H1 (cell line): Measurements from ENCODE around the gene BAAT. TPM values are rescaled to one million over a fixed set of nuclear protein-coding genes. Genes with fewer than 3 reads are reported as not detected.

Source experiments
- CTCF ChIA-PET: fragments of 300-600 bp; sonication (Branson Sonifier 250); formaldehyde crosslinking; loops from one replicate; lab custom pipeline; 2021; ENCODE audit not compliant: partially characterized antibody; lab: Charles Lee
- POLR2A ChIA-PET: fragments of 300-600 bp; sonication (Branson Sonifier 250); formaldehyde crosslinking; loops from one replicate; lab custom pipeline; 2021; ENCODE audit warnings: inconsistent platforms; ENCODE audit not compliant: partially characterized antibody; lab: Charles Lee
- DNase-seq, 2 experiments: peaks; one replicate each; pipeline versions ENCODE4 v3.0.0 to v3.0.0-alpha.2; 2010 to 2022; ENCODE audit warnings: low spot score in 2 of 2, low read depth in 1 of 2, mixed read lengths in 1 of 2
- FAIRE-seq: peaks from 2 replicates; lab custom pipeline; 2011; peaks lifted over from hg19 to GRCh38; lab: Jason Lieb, UNC
- H2AFZ ChIP-seq: 2 replicates; pipeline ENCODE4 v1.8.1; 2012; ENCODE audit warnings: low read length, inconsistent platforms
- H2AK5ac ChIP-seq: 2 replicates; pipeline ENCODE4 v1.6.1; 2013; ENCODE audit warnings: low read depth, low read length
- H2BK120ac ChIP-seq: replicated peaks from 2 replicates; pipeline ENCODE3; 2013; ENCODE audit warnings: low read depth, low read length, inconsistent platforms
- H2BK12ac ChIP-seq: 2 replicates; pipeline ENCODE4 v1.6.1; 2013; ENCODE audit warnings: low read depth, low read length
- H2BK15ac ChIP-seq: 2 replicates; pipeline ENCODE4 v1.6.1; 2013; ENCODE audit warnings: low read length
- H2BK20ac ChIP-seq: 2 replicates; pipeline ENCODE4 v1.6.1; 2013; ENCODE audit warnings: low read length
- H2BK5ac ChIP-seq: 2 replicates; pipeline ENCODE4 v1.6.1; 2013; ENCODE audit warnings: low read depth, low read length
- H3K14ac ChIP-seq: 2 replicates; pipeline ENCODE4 v1.6.1; 2013; ENCODE audit warnings: inconsistent platforms; ENCODE audit not compliant: insufficient read length
- H3K18ac ChIP-seq: 2 replicates; pipeline ENCODE4 v1.6.1; 2013; ENCODE audit warnings: low read length; ENCODE audit errors: extremely low read depth
- H3K23ac ChIP-seq: 2 replicates; pipeline ENCODE4 v1.6.1; 2013; ENCODE audit warnings: inconsistent platforms; ENCODE audit not compliant: insufficient read length
- H3K23me2 ChIP-seq: 2 replicates; pipeline ENCODE4 v1.6.1; 2013; ENCODE audit warnings: low read depth, low read length
- H3K27ac ChIP-seq: 2 replicates; pipeline ENCODE4 v1.6.1; 2011; ENCODE audit warnings: low read depth, low read length, inconsistent platforms
- H3K27me3 ChIP-seq, 4 experiments: replicated peaks in 1 of 4; 1 replicate in 1 of 4; 2 replicates in 3 of 4; pipeline versions ENCODE4 v1.6.1 to v1.8.1; 2011 to 2013; ENCODE audit warnings: low read length in 3 of 4, mild to moderate bottlenecking in 3 of 4, inconsistent platforms in 2 of 4, mixed read lengths in 2 of 4, moderate library complexity in 1 of 4; ENCODE audit not compliant: control insufficient read depth in 3 of 4, insufficient read depth in 3 of 4; ENCODE audit errors: extremely low read depth in 1 of 4
- H3K36me3 ChIP-seq, 4 experiments: 2 replicates each; pipeline versions ENCODE4 v1.6.1 to v1.8.1; 2011 to 2013; ENCODE audit warnings: mild to moderate bottlenecking in 4 of 4, low read length in 3 of 4, moderate library complexity in 2 of 4, control low read depth in 1 of 4, inconsistent platforms in 1 of 4; ENCODE audit not compliant: insufficient read depth in 4 of 4, control insufficient read depth in 2 of 4
- H3K4ac ChIP-seq: replicated peaks from 2 replicates; pipeline ENCODE3; 2013; ENCODE audit warnings: low read length, low read depth, mixed read lengths, inconsistent platforms; ENCODE audit not compliant: insufficient read length
- H3K4me1 ChIP-seq, 4 experiments: replicated peaks in 1 of 4; 1 replicate in 1 of 4; 2 replicates in 3 of 4; pipeline versions ENCODE4 v1.6.1 to v1.8.1; 2011 to 2013; ENCODE audit warnings: low read length in 3 of 4, inconsistent platforms in 2 of 4, mixed read lengths in 1 of 4; ENCODE audit not compliant: insufficient read depth in 4 of 4, control insufficient read depth in 3 of 4
- H3K4me2 ChIP-seq, 2 experiments: 2 replicates each; pipeline versions ENCODE4 v1.6.1 to v1.8.1; 2011 to 2013; ENCODE audit warnings: low read depth in 2 of 2, low read length in 2 of 2, control low read depth in 1 of 2, inconsistent platforms in 1 of 2, mild to moderate bottlenecking in 1 of 2; ENCODE audit not compliant: insufficient read depth in 1 of 2
- H3K4me3 ChIP-seq, 4 experiments: fragments of 200-600, 300-600 bp in 1 of 4; sonication (generic), shearing (Covaris generic), sonication (Bioruptor Twin) in 1 of 4; 2 replicates each; pipeline versions ENCODE4 v1.5.1 to v1.8.1; 2011 to 2016; ENCODE audit warnings: low read length in 4 of 4, low read depth in 3 of 4, control low read depth in 2 of 4, inconsistent platforms in 2 of 4, mild to moderate bottlenecking in 2 of 4, mixed read lengths in 1 of 4, moderate library complexity in 1 of 4; ENCODE audit not compliant: insufficient read depth in 2 of 4; ENCODE audit errors: extremely low read depth in 1 of 4
- H3K56ac ChIP-seq: replicated peaks from 2 replicates; pipeline ENCODE3; 2013; ENCODE audit warnings: low read depth, mild to moderate bottlenecking, mixed read lengths, low read length, inconsistent platforms; ENCODE audit not compliant: insufficient read length
- H3K79me1 ChIP-seq: 2 replicates; pipeline ENCODE4 v1.6.1; 2013; ENCODE audit warnings: low read depth, low read length, control low read depth
- H3K79me2 ChIP-seq, 2 experiments: 2 replicates each; pipeline versions ENCODE4 v1.6.1 to v1.8.1; 2012 to 2013; ENCODE audit warnings: low read length in 2 of 2, mild to moderate bottlenecking in 2 of 2, inconsistent platforms in 1 of 2; ENCODE audit not compliant: insufficient read depth in 2 of 2, control insufficient read depth in 1 of 2
- H3K9ac ChIP-seq, 4 experiments: replicated peaks in 1 of 4; 1 replicate in 1 of 4; 2 replicates in 3 of 4; pipeline versions ENCODE4 v1.6.1 to v1.8.1; 2011 to 2013; ENCODE audit warnings: low read depth in 3 of 4, low read length in 3 of 4, control low read depth in 2 of 4, mild to moderate bottlenecking in 2 of 4, moderate library complexity in 2 of 4, inconsistent platforms in 1 of 4; ENCODE audit errors: extremely low read depth in 1 of 4
- H3K9me3 ChIP-seq, 2 experiments: 2 replicates each; pipeline versions ENCODE4 v1.6.1 to v1.8.1; 2012 to 2013; ENCODE audit warnings: mild to moderate bottlenecking in 2 of 2, moderate library complexity in 2 of 2, control low read depth in 1 of 2, inconsistent platforms in 1 of 2, low read depth in 1 of 2, low read length in 1 of 2, mixed read lengths in 1 of 2; ENCODE audit not compliant: insufficient read depth in 2 of 2
- H4K20me1 ChIP-seq, 2 experiments: replicated peaks in 1 of 2; 2 replicates each; pipeline versions ENCODE3 to v1.8.1; 2011 to 2013; ENCODE audit warnings: inconsistent platforms in 2 of 2, low read length in 2 of 2, mild to moderate bottlenecking in 1 of 2; ENCODE audit not compliant: insufficient read depth in 2 of 2, control insufficient read depth in 1 of 2
- H4K5ac ChIP-seq: 2 replicates; pipeline ENCODE4 v1.6.1; 2013; ENCODE audit warnings: low read length, low read depth, mixed read lengths, inconsistent platforms; ENCODE audit not compliant: insufficient read length
- H4K8ac ChIP-seq: 2 replicates; pipeline ENCODE4 v1.8.0; 2013; ENCODE audit warnings: mild to moderate bottlenecking, moderate library complexity, low read length, inconsistent platforms; ENCODE audit not compliant: insufficient read depth; ENCODE audit errors: extremely low read depth
- H4K91ac ChIP-seq: replicated peaks from 2 replicates; pipeline ENCODE3; 2013; ENCODE audit warnings: low read length, mixed read lengths, inconsistent platforms; ENCODE audit not compliant: insufficient read length
- ASH2L ChIP-seq: fragments of 200-600, 300-600 bp; sonication (generic); IDR thresholded peaks from one replicate; pipeline ENCODE4 v1.7.1; 2017; ENCODE audit warnings: low read length
- BCL11A ChIP-seq, 2 experiments: IDR thresholded peaks; one replicate each; pipeline ENCODE4 v1.6.1; 2011; ENCODE audit warnings: low read depth in 2 of 2, low read length in 2 of 2, mild to moderate bottlenecking in 2 of 2
- CHD2 ChIP-seq: IDR thresholded peaks from 2 replicates; pipeline ENCODE4 v1.6.1; 2012; ENCODE audit warnings: low read length, improper control_type of control experiment
- GABPA ChIP-seq: IDR thresholded peaks from 2 replicates; pipeline ENCODE4 v1.6.1; 2011; ENCODE audit warnings: mild to moderate bottlenecking, low read length, moderate library complexity, borderline replicate concordance; ENCODE audit not compliant: insufficient read depth
- JUN ChIP-seq: IDR thresholded peaks from 2 replicates; pipeline ENCODE4 v1.6.1; 2011; ENCODE audit warnings: low read depth, mild to moderate bottlenecking, improper control_type of control experiment, low read length
- KDM1A ChIP-seq: fragments of 200-600, 300-600 bp; sonication (generic); IDR thresholded peaks from 2 replicates; pipeline ENCODE4 v1.7.1; 2016; ENCODE audit warnings: mild to moderate bottlenecking, low read length, borderline replicate concordance
- POU5F1 ChIP-seq: IDR thresholded peaks from 2 replicates; pipeline ENCODE4 v1.6.1; 2011; ENCODE audit warnings: low read depth, mild to moderate bottlenecking, low read length, moderate library complexity
- RFX5 ChIP-seq: IDR thresholded peaks from 2 replicates; pipeline ENCODE4 v1.6.1; 2011; ENCODE audit warnings: low read depth, low read length, improper control_type of control experiment, borderline replicate concordance
- RNF2 ChIP-seq: fragments of 200-900, 300-1000 bp; sonication (generic); IDR thresholded peaks from 2 replicates; pipeline ENCODE4 v1.7.1; 2016; ENCODE audit warnings: borderline replicate concordance, low read depth, mild to moderate bottlenecking, antibody characterized with exemption, low read length; ENCODE audit not compliant: poor library complexity, severe bottlenecking; ENCODE audit errors: missing control alignments
- RXRA ChIP-seq: IDR thresholded peaks from 2 replicates; pipeline ENCODE4 v1.6.1; 2011; ENCODE audit warnings: low read depth, mild to moderate bottlenecking, low read length, moderate library complexity; ENCODE audit not compliant: insufficient read depth
- SAP30 ChIP-seq: fragments of 300-600 bp; sonication (generic); IDR thresholded peaks from 2 replicates; pipeline ENCODE4 v1.7.1; 2012; ENCODE audit warnings: low read length, moderate library complexity, mild to moderate bottlenecking, inconsistent platforms; ENCODE audit not compliant: insufficient read depth, insufficient replicate concordance
- SUZ12 ChIP-seq: fragments of 200-600 bp; sonication (generic); IDR thresholded peaks from 2 replicates; pipeline ENCODE4 v1.6.1; 2012; ENCODE audit warnings: mild to moderate bottlenecking, inconsistent platforms, low read length, moderate library complexity, mixed read lengths
- WGBS, 2 experiments: shearing (Covaris generic) in 1 of 2; methylation state at CpG; one replicate each; pipeline versions ENCODE4 v1.1.6 to v1.1.7; 2013 to 2015; ENCODE audit warnings: low lambda C conversion rate in 2 of 2, mixed read lengths in 2 of 2, inconsistent platforms in 1 of 2, low coverage in 1 of 2, missing lambda C conversion rate in 1 of 2; ENCODE audit not compliant: insufficient replicate concordance in 2 of 2, insufficient coverage in 1 of 2, insufficient read length in 1 of 2; ENCODE audit errors: extremely low coverage in 1 of 2, missing lambda C conversion rate in 1 of 2; 5-methylcytosine and 5-hydroxymethylcytosine counted together
- polyA plus RNA-seq, 7 experiments: library from polyadenylated mRNA; depleted of rRNA in 3 of 7; stranded (reverse) in 5 of 7; unstranded in 2 of 7; fragments of >200 nt in 5 of 7; fragments of 200-250 nt in 2 of 7; gene quantifications; 1 replicate in 5 of 7; 2 replicates in 1 of 7; 4 replicates in 1 of 7; pipeline versions ENCODE4 v1.2.1 to v1.2.3, GENCODE V29; 2011 to 2013; ENCODE audit warnings: missing spikeins in 2 of 7, mixed read lengths in 2 of 7
- total RNA-seq: library from RNA; stranded (reverse); fragmentation: NEBNext Ultra II Directional; extraction: Animal tissue kit (Norgen Biotek cat#: 25700); gene quantifications from 2 replicates; pipeline ENCODE4 v1.2.1, GENCODE V29; 2021

Gene BAAT
- total and polyA plus RNA-seq, 2 of the 8 experiments (the other 6 are each of a cell fraction or from before 2014, with no cell fraction given), result 0.09 to 0.17 TPM

GRCh38 chr9:101354765-101355708 is 29.8 kb downstream of the BAAT start:
- 86% methylated on average over 7 of the region's 7 CpGs; no CpG with 5 or more reads in 1 of the 2 experiments for WGBS, 2 experiments
- Histone ChIP-seq H3K9me3 (no peaks in the 10 kb centered on the region), H2BK12ac (no peak overlapping the region), H3K14ac (peak overlapping the region; percentile 61), H2AK5ac (no peak overlapping the region), H3K4me1 (no peaks in the 10 kb centered on the region), H3K27ac (no peak overlapping the region), H3K36me3 (no peaks in the 10 kb centered on the region), H3K23ac (no peak overlapping the region), H3K18ac (no peak overlapping the region), H3K27me3 (no peaks in the 10 kb centered on the region), H4K8ac (no peak overlapping the region), H3K79me2 (no peaks in the 10 kb centered on the region), H2BK120ac (no peak overlapping the region), H3K56ac (no peak overlapping the region), H3K79me1 (no peaks in the 10 kb centered on the region), H2BK20ac (no peak overlapping the region), H2BK15ac (no peak overlapping the region), H3K4me2 (no peak overlapping the region), H3K4ac (no peak overlapping the region), H3K4me3 (no peak overlapping the region), H4K91ac (no peak overlapping the region), H4K20me1 (no peaks in the 10 kb centered on the region), H3K9ac (no peak overlapping the region), H3K23me2 (no peaks in the 10 kb centered on the region), H2AFZ (no peak overlapping the region), H2BK5ac (no peak overlapping the region), H4K5ac (no peak overlapping the region)
- FAIRE-seq, result no peak
- ChIA-PET POLR2A (no interaction called here), CTCF (no interaction called here)
- no peak for DNase-seq
- no peak for TF ChIP-seq BCL11A (IDR thresholded peaks at IDR 0.05; ENCODE audit: low read depth in 2 of 2, low read length in 2 of 2)
- TF ChIP-seq SUZ12, result no peak
- no peak for TF ChIP-seq RFX5
- TF ChIP-seq ASH2L, result no peak
- no peak for TF ChIP-seq POU5F1
- no peak for TF ChIP-seq GABPA
- TF ChIP-seq KDM1A, result no peak
- no peak for TF ChIP-seq SAP30
- TF ChIP-seq RXRA, result no peak
- TF ChIP-seq CHD2, result no peak
- no peak for TF ChIP-seq JUN
- TF ChIP-seq RNF2, result no peak
